Heart right ventricle (tissue), 16 donors: ENCODE results near the gene PGRMC1. TPM values are rescaled to one million over a fixed set of nuclear protein-coding genes. Genes with fewer than 3 reads are reported as not detected.
A peak's percentile ranks its signal among the peaks of the same experiment; 100 is the strongest.

Experiments used
- ATAC-seq, 8 donors: fragments of 200-7000 bp; cut with Tn5 transposase; one replicate each; pipeline ENCODE4 v1.9.1; 2020; ENCODE audit warnings: mild to moderate bottlenecking in 8 of 8, moderate library complexity in 8 of 8, moderate number of reproducible peaks in 1 of 8
- DNase-seq, 2 donors: peaks; one replicate each; pipeline ENCODE4 v3.0.0-alpha.2; 2020
- H3K27ac ChIP-seq, 10 donors: fragments of 200-600 bp; sonication (generic) in 2 of 10; one replicate each; pipeline versions ENCODE4 v1.5.0 to v1.8.0; 2020 to 2022; ENCODE audit warnings: mild to moderate bottlenecking in 3 of 10
- H3K27me3 ChIP-seq, 7 donors: fragments of 200-600 bp; one replicate each; pipeline ENCODE4 v1.8.0; 2021 to 2022; ENCODE audit warnings: mild to moderate bottlenecking in 2 of 7
- H3K36me3 ChIP-seq, 9 donors: fragments of 200-600 bp; sonication (generic) in 1 of 9; one replicate each; pipeline versions ENCODE4 v1.5.0 to v1.8.0; 2020 to 2022; ENCODE audit warnings: mild to moderate bottlenecking in 2 of 9
- H3K4me1 ChIP-seq, 9 donors: fragments of 200-600 bp; sonication (generic) in 1 of 9; one replicate each; pipeline versions ENCODE4 v1.5.0 to v1.8.0; 2020 to 2022; ENCODE audit warnings: mild to moderate bottlenecking in 4 of 9
- H3K4me3 ChIP-seq, 10 donors: fragments of 200-600 bp; sonication (generic) in 2 of 10; one replicate each; pipeline versions ENCODE4 v1.5.0 to v1.8.0; 2020 to 2022; ENCODE audit warnings: mild to moderate bottlenecking in 7 of 10, moderate library complexity in 2 of 10
- H3K9me3 ChIP-seq, 11 donors: fragments of 200-600 bp in 10 of 11; sonication (generic) in 2 of 11; one replicate each; pipeline versions ENCODE4 v1.5.0 to v1.8.0; 2013 to 2022; ENCODE audit warnings: mild to moderate bottlenecking in 2 of 11, control low read depth in 1 of 11, moderate library complexity in 1 of 11
- CTCF ChIP-seq, 9 donors: fragments of 200-600 bp; sonication (generic) in 2 of 9; IDR thresholded peaks; one replicate each; pipeline versions ENCODE4 v1.5.0 to v1.8.0; 2021 to 2022; ENCODE audit warnings: antibody characterized with exemption in 9 of 9, mild to moderate bottlenecking in 5 of 9, moderate library complexity in 1 of 9
- WGBS, 2 donors: extraction: QIAGEN DNeasy Blood & Tissue Kit; methylation state at CpG; one replicate each; pipeline ENCODE4 v1.1.7; 2013; ENCODE audit warnings: inconsistent platforms in 1 of 2; 5-methylcytosine and 5-hydroxymethylcytosine counted together
- intact Hi-C, 10 donors: fragments of 100-400 bp; cut with DNase I; formaldehyde crosslinking; loops; one replicate each; pipeline versions ENCODE4 v1.11.1 to v1.14.2; 2022
- long read RNA-seq, 3 donors: library from polyadenylated mRNA; unstranded; transcript quantifications; one replicate each; pipeline ENCODE4 v2.0.0, GENCODE V29; 2020 to 2021
- polyA plus RNA-seq, 2 donors: library from polyadenylated mRNA; stranded (reverse); fragments of 200-250 nt; gene quantifications; one replicate each; pipeline ENCODE4 v1.2.3, GENCODE V29; 2013
- total RNA-seq, 10 donors: library from RNA; stranded (reverse); fragmentation: NEBNext Ultra II Directional in 3 of 10; extraction: Animal tissue kit (Norgen Biotek cat#: 25700) in 3 of 10; gene quantifications; one replicate each; pipeline versions ENCODE4 v1.2.1 to v1.2.4, GENCODE V29; 2021 to 2023
- donor health status: Arrhythmogenic right ventricular cardiomyopathy.
- donor health status: ischemic (EF 13 %, LVEDD 7.1; RV severe dilation, severe dysfunction).
- donor health status: healthy with polysubstance abuse.
- donor health status: DM: no; HTN: yes; CAD: no.
- donor health status: DM: no; HTN: no; CAD: no.
- donor health status: ischemic (EF 25% LVEDD 6.9; RV normal size, moderate dysfunction).
- donor health status: ischemic (EF 25% LVEDD 5.7; RV mildly dilated, moderate dysfunction).
- donor health status: healthy.
- donor health status: DM: yes; HTN: yes; CAD: no.
- donor health status: Ischemic cardiomyopathy.
- donor health status: ischemic (EF 35%, LVEDD 5.7; RV mildly dilated, moderate dysfunction).
- donor health status: nonischemic (EF 11% LVEDD 7.7; RV severe dilation, severe dysfunction).
- donor health status: DM: yes; HTN: yes; CAD: no.
- donor health status: PGD.
- donor health status: ischemic (EF 29% LVEDD 5.4; RV normal size, mild dysfunction).
- donor health status: nonischemic (EF 23%, LVEDD 6.1; RV moderate dilation, normal function).

Gene PGRMC1
- 10 to 100 TPM; 11.5 to 22.8 (median 14.3) TPM for total RNA-seq
- 10 to 100 TPM; 28.4 to 33.1 TPM for polyA plus RNA-seq
- long read RNA-seq, donor 1, transcript PGRMC1-201 (3 exons, 1,911 nt), result major isoform, 24 of 25 reads
- long read RNA-seq, donor 1, partial matches to known transcripts, result 1 of 25 reads
- long read RNA-seq, donor 1, other reads (novel, unspliced or antisense), result 0 of 25 reads
- long read RNA-seq, donor 2, transcript PGRMC1-201 (3 exons, 1,911 nt), result major isoform, 21 of 23 reads
- long read RNA-seq, donor 2, partial matches to known transcripts, result 2 of 23 reads
- long read RNA-seq, donor 2, other reads (novel, unspliced or antisense), result 0 of 23 reads
- long read RNA-seq, donor 3, transcript PGRMC1-201 (3 exons, 1,911 nt), result major isoform, 48 of 52 reads
- long read RNA-seq, donor 3, partial matches to known transcripts, result 4 of 52 reads
- long read RNA-seq, donor 3, other reads (novel, unspliced or antisense), result 0 of 52 reads

- DNase-seq, result peak; percentile 79 to 84
- Histone ChIP-seq H3K9me3 (no peaks in the 10 kb centered on the region), H3K36me3 (peaks cover 0 to 9% (median 0%) of the 10 kb centered on the region in 9 donors), H3K27ac (peak within 1 kb of the TSS; percentile 54 to 91 (median 82)), H3K4me3 (peak within 1 kb of the TSS; percentile 58 to 85 (median 74)), H3K4me1 (peaks cover 0 to 23% (median 0%) of the 10 kb centered on the region in 9 donors), H3K27me3 (peaks cover 0 to 34% (median 0%) of the 10 kb centered on the region in 7 donors)
- TF ChIP-seq CTCF (IDR thresholded peaks at IDR 0.05), result no peak
- WGBS, 2 donors, result 0% methylated on average over 8 to 71 of the region's 82 CpGs
- intact Hi-C loops, result no loop called here
- peak; percentile 96 to 98 (median 97) for ATAC-seq
Observed at GRCh38 chrX:119235872-119236622, at the start of gene PGRMC1. TSS of gene PGRMC1 (plus strand) at chrX:119236285. CDS start at chrX:119236364, 79 bp downstream.

- ATAC-seq (no peak), DNase-seq (no peak)
- Histone ChIP-seq H3K27ac (no peak overlapping the region), H3K27me3 (peaks cover 0 to 4% (median 0%) of the 10 kb centered on the region in 7 donors), H3K36me3 (no peaks in the 10 kb centered on the region), H3K4me3 (no peak overlapping the region), H3K4me1 (peaks cover 0 to 4% (median 0%) of the 10 kb centered on the region in 9 donors), H3K9me3 (no peaks in the 10 kb centered on the region)
- no peak for TF ChIP-seq CTCF (IDR thresholded peaks at IDR 0.05)
- intact Hi-C loops, result loop anchor here in 1 of 10 donors (5.0 kb wide), 1 partner anchor 1644 kb away; no protein-coding TSS in a partner anchor
- WGBS, 2 donors, result 74 to 78% methylated on average over 8 of the region's 8 CpGs
Observed at GRCh38 chrX:119186763-119187162, 49.3 kb upstream of the PGRMC1 start.

- DNase-seq, result no peak
- no peak for ATAC-seq
- Histone ChIP-seq H3K4me3 (no peak overlapping the region), H3K36me3 (no peaks in the 10 kb centered on the region), H3K4me1 (peaks cover 0 to 4% (median 0%) of the 10 kb centered on the region in 9 donors), H3K9me3 (no peaks in the 10 kb centered on the region), H3K27me3 (no peaks in the 10 kb centered on the region), H3K27ac (no peak overlapping the region)
- intact Hi-C loops, result loop anchor here in 1 of 10 donors (5.0 kb wide), 1 partner anchor 1645 kb away; no protein-coding TSS in a partner anchor
- WGBS, 2 donors, result 89 to 92% methylated on average over 4 of the region's 4 CpGs
- no peak for TF ChIP-seq CTCF (IDR thresholded peaks at IDR 0.05)
Observed at GRCh38 chrX:119187298-119187697, 48.8 kb upstream of the PGRMC1 start.

- ATAC-seq (no peak), DNase-seq (no peak)
- H3K27me3 ChIP-seq, result no peaks in the 10 kb centered on the region
- H3K9me3 ChIP-seq, result no peaks in the 10 kb centered on the region
- H3K36me3 ChIP-seq, result no peaks in the 10 kb centered on the region
- TF ChIP-seq CTCF (IDR thresholded peaks at IDR 0.05), result no peak
- 94 to 95% methylated on average over 3 of the region's 3 CpGs for WGBS, 2 donors
- intact Hi-C loops, result loop anchor here in 1 of 10 donors (5.0 kb wide), 1 partner anchor 1647 kb away; no protein-coding TSS in a partner anchor
- H3K4me1 ChIP-seq, result peaks cover 0 to 4% (median 0%) of the 10 kb centered on the region in 9 donors
- H3K4me3 ChIP-seq, result no peak overlapping the region
- H3K27ac ChIP-seq, result peak overlapping the region in 1 of 10 donors; percentile 12
Observed at GRCh38 chrX:119189115-119189514, 47.0 kb upstream of the PGRMC1 start.
